Measurements from ENCODE around the gene MRNIP. TPM values are rescaled to one million over a fixed set of nuclear protein-coding genes. Genes with fewer than 3 reads are reported as not detected.
A peak's percentile ranks its signal among the peaks of the same experiment; 100 is the strongest.

The MRNIP gene
- total RNA-seq, 1 donor from 2014 or later = 7.9 TPM

DNA sequence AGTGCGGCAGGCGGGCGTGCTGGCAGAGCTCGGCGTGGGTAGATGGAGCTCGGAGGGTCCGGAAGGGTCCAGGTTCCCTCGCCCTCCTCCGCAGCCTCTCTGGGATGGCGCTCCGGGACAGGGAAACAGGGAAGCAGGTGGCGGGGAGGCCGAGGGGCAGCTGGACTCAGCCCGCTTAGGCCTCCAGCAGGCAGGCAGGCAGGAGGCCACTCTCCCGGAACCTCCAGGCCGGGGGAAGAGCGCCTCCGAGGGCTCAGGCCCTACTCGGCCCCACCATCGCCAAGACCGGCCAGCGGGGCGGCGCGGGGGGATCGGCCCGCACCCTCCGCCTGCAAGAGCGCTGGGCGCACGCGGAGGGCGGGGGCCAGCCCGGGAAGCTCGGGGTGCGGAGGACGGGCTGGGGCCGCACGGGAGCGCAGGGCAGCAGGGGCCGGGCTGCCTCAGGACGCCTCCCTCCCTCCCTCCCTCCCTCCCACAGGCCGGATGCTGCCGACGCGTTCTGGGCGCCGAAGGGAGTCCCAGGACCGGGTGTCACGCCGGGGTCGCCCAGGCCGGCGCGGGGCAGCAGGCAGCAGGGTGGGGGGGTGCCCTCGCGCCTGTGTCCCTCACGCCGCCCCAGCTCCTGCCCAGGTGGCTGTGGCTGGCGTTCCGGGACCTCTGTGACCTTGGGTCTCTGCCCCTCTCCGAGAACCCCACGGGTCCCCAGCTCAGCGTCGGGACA, 52.9 kb downstream of the MRNIP start:
- peak; percentile 56 to 57 for DNase-seq (ENCODE audit: low read depth in 2 of 2)

DNA sequence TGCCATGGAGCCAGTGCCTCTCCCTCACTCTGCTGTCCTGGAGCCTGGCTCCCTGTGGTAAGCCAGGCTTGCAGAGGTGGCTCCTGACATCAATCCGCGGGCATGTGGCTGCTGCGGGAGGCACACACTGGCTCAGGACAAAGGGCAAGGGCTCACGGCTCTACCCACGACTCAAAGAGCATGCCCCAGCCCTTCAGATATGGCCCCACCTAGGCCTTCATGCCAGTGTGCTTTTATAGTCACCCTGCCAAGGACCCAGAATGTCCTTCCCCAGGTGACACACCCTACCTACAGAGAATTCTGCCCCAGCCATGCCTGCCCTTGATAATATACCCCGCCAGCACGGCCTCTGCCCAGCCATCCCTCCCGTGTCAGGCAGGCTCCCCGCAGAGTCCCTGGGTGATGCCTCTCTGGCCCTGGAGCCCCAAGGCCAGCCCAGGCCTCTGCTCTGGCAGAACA, 53.5 kb downstream of the MRNIP start:
- DNase-seq (ENCODE audit: low read depth in 2 of 2) = no peak

DNA sequence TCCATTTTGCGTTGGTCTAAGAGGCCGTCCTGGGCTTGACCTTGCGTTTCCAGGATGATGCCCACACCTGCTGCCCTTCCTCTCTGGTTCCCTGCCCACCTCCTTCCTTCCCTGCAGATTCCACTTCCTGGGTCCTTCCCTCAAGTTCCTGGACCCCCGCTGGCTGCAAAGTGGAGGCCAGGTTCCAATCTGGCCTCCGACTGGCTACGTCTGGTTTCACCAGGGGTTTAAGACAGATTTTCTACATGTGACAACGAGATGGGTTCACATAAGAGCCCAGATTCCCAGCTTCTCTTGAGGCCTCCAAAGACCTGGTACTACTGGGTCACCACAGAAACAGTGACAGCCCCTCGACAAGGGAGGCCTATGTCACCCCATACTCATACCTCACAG, 54.1 kb downstream of the MRNIP start:
- no peak for DNase-seq (ENCODE audit: low read depth in 2 of 2)

DNA sequence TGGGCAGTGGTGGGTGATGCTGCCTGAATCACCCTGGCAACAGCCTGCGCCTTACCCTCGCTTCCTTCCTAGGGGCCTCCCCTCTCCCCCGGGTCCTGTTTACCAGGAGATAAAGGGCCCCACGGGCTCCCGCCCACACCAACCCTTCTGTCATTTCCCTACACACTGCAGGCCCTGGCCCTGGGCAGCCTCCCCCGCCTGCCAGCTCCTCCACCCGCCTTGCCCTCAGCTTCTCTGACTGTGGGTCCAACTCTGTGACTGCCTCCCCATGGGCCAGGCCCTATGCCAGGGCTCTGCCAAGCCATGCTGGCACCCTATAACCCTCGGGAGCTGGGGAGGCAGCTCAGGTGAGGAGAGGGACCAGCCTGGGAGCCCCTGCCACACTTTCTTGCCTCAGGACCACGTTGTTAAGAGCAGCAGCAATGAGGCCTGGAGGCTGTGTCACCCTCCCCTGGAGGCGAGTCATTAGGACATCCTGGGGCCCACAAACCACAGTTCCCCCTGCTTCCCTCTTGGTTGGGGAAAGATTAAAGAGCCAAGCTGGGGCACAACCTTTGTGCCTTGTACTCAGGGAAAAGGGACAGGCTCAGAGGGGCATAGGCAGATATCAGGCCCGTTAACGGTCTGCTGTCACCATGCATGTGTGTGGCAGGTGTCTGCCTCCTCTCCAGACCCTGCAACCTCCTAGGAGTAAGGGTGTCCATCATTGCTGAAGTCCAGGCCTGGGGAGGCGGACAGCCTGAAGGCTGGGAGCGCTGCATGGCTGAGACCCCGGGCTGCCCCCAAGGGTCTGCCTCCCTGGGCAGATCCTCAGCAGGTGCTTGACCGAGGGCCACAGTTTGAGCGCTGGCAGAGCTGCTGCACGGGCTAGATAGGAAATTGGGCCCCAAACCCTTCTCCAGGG, 54.7 kb downstream of the MRNIP start:
- DNase-seq (ENCODE audit: low read depth in 2 of 2) = peak in 1 of 2 donors; percentile 48

DNA sequence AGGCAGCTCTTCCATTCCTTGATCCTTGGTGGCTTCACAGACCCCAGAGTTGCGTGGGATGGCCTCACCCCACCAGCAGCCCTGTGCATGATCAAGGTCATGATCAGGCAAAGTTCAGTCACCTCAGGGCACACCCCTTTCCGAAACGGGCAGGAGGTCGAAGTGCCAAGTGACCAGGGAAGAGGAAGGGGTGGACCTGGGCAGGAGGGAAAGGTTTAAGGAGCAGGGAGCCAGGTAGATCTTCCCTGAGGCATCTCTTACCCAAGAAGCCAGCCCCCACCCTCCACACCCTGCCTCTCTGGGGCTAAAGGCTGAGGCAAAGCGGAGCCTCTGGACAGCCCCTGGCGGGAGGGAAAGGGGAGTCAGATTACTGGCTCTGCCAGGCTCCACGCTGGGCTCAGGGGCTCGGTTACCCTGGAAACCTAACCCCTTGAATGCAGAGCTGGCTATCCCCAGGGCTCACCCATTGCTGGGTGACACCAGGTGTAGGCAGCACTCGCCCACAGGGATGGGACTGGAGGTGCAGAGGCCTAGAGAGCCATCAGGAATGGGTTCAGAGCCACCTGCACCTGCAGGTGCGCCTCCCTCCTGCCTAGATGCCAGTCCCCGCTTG, 55.6 kb downstream of the MRNIP start:
- DNase-seq (ENCODE audit: low read depth in 2 of 2) = no peak

DNA sequence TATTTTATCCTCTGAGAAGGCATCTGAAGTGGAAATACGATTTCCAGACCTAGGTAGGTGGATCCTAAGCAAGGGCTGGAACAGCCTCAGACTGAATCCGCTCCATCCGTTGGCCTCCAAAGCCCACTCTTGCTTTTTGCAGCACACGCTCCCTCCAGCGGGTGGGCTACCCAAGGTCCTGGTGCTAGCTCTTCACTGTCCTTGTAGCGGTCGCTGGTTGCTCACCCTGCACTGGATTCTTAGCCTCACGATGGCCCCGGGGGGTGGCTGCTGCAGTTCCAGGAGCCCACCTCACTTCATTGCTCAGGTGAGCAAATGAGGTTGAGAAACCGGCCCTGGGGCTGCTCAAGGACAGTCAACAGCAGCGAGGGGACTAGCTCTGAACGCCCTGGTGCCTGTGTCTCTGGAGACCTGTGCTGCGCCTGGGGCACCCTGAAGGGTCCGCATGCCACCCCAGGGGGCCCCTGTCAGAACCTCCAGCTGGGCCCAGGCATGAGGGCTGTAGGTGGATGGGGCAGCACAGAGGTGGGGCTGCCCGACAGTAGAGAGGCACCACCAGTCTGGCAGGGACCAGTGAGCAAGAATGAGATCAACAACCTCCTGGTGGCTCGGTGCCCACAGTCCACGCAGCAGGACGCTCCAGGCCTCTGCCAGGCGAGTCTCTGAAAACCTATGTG, 56.3 kb downstream of the MRNIP start:
- DNase-seq (ENCODE audit: low read depth in 2 of 2) = no peak

DNA sequence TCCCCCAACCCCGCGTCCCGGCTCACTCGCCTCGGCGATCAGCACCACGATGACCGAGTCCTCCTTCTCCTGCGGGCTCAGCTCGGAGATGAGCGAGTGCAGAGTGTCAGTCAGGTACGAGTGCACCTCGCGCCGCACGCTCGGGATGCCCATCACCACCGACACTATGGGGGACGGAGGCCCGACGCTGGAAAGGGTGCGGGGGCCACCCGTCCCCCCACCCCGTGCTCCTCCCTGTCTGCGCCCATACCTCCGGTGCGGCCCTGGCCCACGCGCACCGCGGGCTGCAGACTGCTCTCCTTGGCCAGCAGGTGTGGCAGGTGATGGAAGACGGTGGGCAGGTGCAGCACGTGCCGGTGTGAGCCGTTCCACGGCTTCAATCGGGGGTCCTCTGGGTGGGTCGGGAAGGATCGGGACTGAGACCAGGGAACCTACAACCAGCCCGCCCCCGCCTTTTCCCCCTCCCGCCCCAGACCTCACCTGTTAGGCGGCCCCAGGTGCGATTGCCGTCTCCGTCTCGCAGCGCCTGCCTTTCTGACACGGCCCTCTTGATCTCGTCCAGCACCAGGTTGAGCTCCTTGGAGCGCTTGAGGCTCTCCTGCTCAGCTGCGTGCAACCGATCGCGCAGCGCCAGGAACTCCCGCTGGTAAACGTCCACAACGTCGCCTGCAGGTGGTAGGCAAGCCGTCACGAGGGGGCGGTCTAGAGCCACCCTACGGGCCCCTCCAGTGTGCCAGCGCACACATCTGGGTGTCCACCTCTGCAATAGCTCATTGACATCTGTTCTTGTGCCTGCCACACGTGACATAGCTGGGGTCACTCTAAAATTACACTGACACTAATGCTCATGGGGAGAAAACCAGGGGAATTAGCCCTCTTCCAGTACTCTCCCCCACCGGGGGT, 57.1 kb downstream of the MRNIP start:
- DNase-seq (ENCODE audit: low read depth in 2 of 2) = peak; percentile 74 to 87

DNA sequence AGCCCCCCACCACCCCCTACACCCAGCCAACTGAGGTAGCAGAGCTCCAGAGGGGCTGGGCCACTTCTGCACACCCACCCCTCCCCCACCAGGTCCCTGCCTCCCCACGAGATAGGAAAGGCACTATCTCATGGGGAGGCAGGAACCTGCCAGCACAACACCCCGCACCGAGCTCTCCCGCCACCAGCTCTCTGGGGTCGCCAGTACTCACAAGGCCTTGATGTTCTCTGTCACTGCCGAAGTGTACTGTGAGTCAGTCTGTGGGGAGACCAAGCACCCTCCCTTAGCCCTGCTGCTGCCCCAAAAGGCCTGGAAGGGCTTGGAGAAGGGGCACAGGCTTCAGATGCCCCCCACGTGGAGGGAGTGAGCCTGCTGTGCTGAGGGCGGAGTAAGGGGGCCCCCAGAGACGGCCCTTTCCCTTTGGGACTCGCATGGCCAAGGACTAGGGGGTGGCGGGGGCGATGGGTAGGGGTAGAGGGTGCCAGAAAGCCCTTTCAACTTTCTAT, 57.9 kb downstream of the MRNIP start:
- DNase-seq (ENCODE audit: low read depth in 2 of 2) = no peak

DNA sequence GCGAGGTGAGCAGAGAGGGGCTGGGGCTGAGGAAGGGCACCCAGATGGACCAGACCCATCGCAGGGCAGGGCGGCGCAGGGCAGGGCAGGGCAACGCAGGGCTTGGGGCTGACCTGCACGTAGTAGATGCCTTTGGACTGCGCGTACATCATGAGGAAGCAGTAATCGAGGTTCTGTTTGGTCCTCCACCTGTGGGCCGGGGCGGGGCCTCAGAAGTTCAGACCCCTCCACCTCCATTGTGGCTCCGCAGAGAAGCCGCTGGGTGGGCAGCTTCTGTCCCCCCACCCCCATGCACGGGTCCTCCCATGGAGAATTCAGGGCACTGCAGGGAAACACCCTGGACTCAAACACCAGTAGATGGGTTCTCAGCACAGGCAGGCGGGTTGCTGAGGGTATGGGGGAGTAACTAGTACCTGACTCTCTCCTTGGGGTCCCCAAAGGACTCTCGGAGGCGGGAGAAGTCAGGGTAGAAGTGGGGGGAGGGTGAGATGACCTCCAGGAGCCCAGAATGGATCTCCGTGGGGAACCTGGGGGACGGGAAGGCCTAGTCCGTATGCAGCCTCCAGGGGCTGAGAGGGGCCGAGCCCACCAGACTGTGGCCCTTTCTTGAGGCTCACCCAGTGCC, 58.4 kb downstream of the MRNIP start:
- no peak for DNase-seq (ENCODE audit: low read depth in 2 of 2)

DNA sequence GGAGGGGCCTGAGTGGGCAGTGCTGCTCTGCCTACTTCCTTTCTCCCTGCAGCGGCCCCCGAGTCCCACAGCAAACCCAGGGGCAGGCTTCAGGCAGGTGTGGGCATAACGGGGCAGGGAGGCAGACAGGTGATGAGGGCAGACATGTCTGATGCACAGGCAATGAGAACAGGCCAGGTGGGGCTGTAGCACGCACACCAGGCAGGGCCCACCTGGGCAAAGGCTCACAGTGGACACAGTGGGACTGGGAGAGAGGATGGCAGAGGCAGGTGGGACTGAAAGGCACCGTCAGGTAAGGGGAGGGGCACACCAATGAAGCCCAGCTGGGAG, 59.0 kb downstream of the MRNIP start:
- no peak for DNase-seq (ENCODE audit: low read depth in 2 of 2)

DNA sequence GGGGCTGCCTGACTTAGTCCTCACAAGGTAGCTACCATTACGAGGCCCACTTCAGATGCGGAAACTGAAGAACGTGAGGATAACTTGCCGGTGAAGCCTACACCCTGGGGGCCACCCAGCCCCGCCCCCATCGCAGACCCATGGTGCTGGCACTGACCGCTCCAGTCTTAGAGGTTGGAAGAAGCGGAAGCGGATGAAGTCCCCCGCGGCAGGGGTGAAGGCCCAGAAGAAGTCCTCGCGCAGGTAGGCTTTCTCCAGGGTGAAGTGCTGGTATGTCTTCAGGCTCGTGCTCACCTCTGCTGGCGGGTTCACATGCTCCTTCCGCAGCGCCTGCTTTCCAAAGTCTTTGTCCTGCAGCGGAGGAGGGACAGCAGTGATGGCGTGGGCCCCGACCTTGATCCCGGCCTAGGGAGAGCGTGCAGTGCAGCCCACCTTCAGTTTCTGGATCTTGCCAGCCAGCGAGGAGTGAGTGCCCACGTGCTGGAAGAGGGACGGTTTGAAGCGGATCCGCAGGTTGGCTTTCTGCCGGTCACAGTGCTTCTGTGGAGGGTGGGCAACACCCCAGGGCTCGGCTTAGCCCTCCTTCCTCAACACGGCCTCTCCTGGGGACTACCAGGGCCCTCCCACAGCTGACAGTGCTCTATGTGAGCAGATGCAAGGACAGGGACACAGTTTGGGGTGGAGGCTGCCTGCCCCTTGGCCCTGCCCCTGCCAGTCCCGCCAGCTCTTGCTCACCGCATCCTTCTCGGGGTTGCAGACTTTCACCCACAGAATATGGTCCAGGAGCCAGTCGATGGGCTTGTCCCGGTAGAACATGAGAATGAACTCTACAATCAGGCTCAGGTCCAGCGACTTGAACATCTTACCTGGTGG, 59.6 kb downstream of the MRNIP start:
- DNase-seq (ENCODE audit: low read depth in 2 of 2) = no peak

DNA sequence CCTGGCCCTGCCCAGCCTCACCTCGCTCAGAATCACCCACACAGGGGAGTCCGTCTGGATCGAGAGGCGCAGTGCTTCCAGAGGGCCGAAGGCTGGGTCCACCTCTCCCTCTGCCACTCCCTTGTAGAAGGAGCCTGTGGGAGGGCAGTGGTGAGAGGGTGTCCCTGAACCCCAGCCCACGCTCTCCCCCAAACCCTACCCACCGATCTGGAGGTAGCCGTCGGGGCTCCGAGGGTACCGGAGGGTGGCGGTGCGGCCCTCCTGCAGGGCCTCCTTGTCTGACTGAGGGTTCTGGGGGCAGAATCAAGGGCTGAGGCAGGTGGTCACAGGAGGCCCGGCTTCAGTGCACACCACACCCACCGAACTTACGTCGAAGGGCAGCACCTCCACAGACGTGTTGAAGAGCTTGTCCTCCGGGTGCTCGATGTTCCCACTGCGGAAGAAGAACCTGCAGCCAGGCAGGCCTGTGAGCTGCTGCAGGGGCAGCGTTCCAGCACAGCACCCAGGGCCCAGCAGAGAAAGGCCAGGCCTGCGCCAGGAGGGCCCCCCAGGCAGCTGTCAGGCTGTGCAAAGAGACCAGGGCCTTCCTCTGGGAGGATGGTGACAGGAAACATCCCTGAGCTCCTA, 60.4 kb downstream of the MRNIP start:
- no peak for DNase-seq (ENCODE audit: low read depth in 2 of 2)

DNA sequence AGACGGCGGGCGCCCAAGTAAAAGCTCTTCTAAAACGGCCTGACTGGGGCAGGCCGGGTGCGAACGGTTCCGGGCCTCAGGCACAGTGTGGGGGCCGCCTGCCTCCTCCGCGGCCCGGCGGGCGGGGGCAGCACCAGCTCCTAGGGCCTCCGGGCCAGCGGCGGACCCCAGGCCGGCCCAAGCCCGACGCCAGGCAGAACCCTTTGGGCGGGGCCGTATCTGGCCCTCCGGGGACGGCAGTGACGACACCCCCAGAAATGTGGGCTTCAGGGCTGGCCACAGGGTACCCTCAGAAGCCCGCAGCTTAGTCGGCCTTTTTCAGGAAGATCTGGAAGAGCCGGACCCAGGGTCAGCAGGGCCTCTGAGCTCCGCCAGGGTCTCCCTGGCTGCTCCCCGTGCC, 60.9 kb downstream of the MRNIP start:
- DNase-seq (ENCODE audit: low read depth in 2 of 2) = no peak

DNA sequence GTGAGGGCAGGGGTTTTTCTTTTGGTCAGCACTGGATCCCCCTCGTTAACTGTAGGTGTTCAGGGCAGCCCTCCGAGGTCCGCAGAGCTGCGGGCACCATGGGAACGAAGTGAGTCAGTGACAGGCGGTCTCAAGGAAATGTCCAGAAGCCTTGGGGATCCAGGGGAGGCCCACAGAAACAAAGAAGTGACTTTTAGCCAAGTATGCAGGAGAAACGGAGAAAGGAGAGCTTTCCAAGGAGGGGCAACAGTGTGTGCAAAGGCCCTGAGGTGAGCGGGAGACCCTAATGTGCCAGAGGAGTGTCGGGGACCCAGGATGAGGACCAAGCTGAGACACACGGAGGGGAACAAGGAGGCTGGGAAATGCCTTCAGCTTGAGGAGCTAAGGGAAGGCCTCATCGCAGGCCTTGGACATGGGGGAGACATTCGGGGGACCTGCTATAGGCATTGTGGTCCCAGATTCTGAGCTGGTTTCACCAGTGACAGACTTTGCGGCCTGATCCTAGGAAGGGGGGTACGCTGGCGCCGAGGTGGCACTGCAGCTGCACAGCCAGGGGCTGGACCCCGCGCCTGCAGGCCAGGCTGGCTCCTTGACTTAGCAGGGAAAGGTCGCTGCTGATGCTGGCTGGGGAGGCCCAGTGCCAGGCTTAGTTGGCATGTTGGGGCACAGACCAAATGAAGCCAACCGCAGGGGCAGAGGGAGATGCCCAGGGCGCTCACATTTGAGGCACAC, 61.6 kb downstream of the MRNIP start:
- no peak for DNase-seq (ENCODE audit: low read depth in 2 of 2)

DNA sequence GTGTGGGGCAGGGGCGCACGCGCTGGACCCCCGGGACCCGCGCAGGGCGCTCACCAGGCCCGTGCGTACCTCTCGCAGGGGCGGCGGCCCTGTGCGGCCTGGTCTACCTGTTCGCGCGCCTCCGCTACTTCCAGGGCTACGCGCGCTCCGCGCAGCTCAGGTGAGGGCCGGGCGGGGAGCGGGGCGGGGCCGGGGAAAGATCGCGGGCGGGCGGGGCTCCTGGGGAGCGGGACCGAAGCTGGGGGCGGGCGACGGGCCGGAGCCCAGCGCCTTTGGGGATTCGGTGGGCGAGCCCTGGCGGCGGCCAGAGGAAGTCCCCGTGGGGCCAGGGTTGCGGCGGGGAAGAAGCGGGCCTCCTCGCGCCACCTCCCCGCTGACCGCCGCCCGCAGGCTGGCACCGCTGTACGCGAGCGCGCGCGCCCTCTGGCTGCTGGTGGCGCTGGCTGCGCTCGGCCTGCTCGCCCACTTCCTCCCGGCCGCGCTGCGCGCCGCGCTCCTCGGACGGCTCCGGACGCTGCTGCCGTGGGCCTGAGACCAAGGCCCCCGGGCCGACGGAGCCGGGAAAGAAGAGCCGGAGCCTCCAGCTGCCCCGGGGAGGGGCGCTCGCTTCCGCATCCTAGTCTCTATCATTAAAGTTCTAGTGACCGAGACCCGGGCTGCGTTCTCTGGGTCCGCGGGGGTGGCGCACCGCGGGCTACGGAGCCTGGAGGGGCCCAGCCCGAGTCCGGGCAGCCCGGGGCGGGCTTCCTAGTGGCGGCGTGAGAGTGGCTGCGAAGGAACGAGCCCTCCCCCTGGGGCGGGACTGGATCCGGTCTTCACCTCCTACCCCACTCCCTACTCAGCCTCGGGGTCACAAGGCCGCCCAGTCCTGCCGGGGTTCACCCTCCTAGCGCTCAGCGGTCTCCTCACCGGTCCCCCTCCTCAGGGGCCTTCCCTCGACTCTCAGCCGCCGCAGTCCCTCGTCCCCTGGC, 62.5 kb downstream of the MRNIP start:
- DNase-seq (ENCODE audit: low read depth in 2 of 2) = peak; percentile 86

DNA sequence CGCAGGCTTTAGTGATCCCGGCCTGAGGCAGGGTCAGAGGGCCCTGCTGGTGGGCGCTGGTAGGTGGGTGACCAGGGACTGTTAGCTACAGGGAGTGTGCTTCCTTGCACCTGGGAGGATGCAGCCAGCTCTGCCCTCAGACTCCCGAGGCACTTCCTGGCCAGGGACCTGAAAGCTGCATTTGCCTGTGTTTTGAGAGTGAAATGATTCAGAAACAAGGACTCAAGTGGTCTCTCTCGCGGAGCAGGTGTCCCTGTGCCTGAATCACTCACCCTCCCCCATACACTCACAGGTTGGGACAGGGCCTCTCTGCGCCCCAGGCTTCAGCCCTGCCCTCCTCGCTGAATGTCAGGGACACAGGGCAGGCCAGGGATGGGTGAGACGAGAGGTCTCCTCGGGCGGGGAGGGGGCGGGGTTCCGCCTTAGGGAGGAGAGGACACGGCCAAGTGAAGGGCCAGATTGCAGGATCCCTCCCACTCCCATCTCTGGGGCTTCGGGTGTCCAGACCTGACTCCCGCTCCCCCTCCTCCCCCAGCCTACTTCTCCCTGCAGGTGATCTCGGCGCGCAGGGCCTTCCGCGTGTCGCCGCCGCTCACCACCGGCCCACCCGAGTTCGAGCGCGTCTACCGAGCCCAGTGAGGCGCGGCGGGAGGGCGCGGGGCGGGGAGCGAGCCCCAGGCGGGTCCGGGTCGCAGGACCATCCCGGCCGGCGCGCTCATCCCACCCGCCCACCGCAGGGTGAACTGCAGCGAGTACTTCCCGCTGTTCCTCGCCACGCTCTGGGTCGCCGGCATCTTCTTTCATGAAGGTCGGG, 63.4 kb downstream of the MRNIP start:
- no peak for DNase-seq (ENCODE audit: low read depth in 2 of 2)
